Mammary epithelial cell (primary cell): Measurements from ENCODE around the gene LRRC7.

Source experiments
- EZH2 ChIP-seq: IDR thresholded peaks from 2 replicates; pipeline ENCODE4 v1.6.1; 2012; ENCODE audit warnings: low read length, inconsistent platforms, borderline replicate concordance
- TF ChIP-seq, protein P1 (sequence below), 2 donors: IDR thresholded peaks in 1 of 2; conservative IDR thresholded peaks in 1 of 2; 2 replicates each; pipeline ENCODE4 v1.5.1; 2011 to 2012; ENCODE audit warnings: inconsistent platforms in 2 of 2, low read length in 2 of 2, mild to moderate bottlenecking in 2 of 2, control low read depth in 1 of 2, low read depth in 1 of 2; ENCODE audit not compliant: insufficient read depth in 1 of 2; ENCODE audit errors: extremely low read depth in 1 of 2

DNA sequence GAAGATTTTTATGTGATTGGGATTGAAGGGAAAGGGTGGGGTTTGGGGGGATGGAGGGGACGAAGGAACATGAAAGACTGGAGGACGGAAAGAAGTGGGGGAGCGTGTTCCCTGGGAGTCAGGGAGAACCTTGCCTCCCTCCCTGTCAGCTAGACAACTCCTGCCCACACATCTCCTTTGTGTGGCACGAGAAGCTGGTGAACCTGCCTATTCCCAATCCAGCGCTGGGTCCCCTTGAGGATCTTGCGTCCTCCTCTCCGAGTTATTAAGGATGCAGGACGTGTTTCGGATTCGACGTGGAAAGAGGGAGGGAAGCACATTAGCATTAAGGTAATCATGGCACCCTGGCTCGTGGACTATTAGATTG is 1.4 kb downstream of the LRRC7 start:
- TF ChIP-seq, protein P1, sequence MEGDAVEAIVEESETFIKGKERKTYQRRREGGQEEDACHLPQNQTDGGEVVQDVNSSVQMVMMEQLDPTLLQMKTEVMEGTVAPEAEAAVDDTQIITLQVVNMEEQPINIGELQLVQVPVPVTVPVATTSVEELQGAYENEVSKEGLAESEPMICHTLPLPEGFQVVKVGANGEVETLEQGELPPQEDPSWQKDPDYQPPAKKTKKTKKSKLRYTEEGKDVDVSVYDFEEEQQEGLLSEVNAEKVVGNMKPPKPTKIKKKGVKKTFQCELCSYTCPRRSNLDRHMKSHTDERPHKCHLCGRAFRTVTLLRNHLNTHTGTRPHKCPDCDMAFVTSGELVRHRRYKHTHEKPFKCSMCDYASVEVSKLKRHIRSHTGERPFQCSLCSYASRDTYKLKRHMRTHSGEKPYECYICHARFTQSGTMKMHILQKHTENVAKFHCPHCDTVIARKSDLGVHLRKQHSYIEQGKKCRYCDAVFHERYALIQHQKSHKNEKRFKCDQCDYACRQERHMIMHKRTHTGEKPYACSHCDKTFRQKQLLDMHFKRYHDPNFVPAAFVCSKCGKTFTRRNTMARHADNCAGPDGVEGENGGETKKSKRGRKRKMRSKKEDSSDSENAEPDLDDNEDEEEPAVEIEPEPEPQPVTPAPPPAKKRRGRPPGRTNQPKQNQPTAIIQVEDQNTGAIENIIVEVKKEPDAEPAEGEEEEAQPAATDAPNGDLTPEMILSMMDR (conservative IDR thresholded peaks at IDR 0.05 in 1 of 2, IDR thresholded peaks at IDR 0.05 in 1 of 2; ENCODE audit: extremely low read depth in 1 of 2, insufficient read depth in 1 of 2, low read depth in 1 of 2, low read length in 2 of 2) = no peak
- no peak for TF ChIP-seq EZH2
